Calu3 (cell line): Measurements from ENCODE around the gene PRPF6. TPM values are rescaled to one million over a fixed set of nuclear protein-coding genes. Genes with fewer than 3 reads are reported as not detected.

Experiments
- BruUV-seq: library from RNA; stranded (reverse); fragments of 400-500 nt; replicated peaks from 2 replicates; lab custom pipeline; 2021; lab: Mats Ljungman, UMichigan
- CTCF ChIA-PET: fragments of 300-600 bp; sonication (Branson Sonifier 250); formaldehyde crosslinking; loops from one replicate; lab custom pipeline; 2022; ENCODE audit warnings: antibody characterized with exemption; lab: Charles Lee
- DNase-seq: peaks from one replicate; pipeline ENCODE4 v3.0.0; 2022
- H3K27ac Mint-ChIP-seq: one replicate; pipeline ENCODE4 v1.8.0; 2022; ENCODE audit warnings: mixed read lengths; ENCODE audit not compliant: unreplicated experiment
- H3K27me3 Mint-ChIP-seq: one replicate; pipeline ENCODE4 v1.8.0; 2022; ENCODE audit warnings: mixed read lengths; ENCODE audit not compliant: unreplicated experiment
- H3K36me3 Mint-ChIP-seq: one replicate; pipeline ENCODE4 v1.8.0; 2022; ENCODE audit warnings: mild to moderate bottlenecking, moderate library complexity, mixed read lengths; ENCODE audit not compliant: insufficient read depth, unreplicated experiment
- H3K4me1 Mint-ChIP-seq: one replicate; pipeline ENCODE4 v1.8.0; 2022; ENCODE audit warnings: mild to moderate bottlenecking, low read depth, mixed read lengths; ENCODE audit not compliant: unreplicated experiment
- H3K4me3 Mint-ChIP-seq: one replicate; pipeline ENCODE4 v1.8.0; 2022; ENCODE audit warnings: mild to moderate bottlenecking, low read depth, moderate library complexity, mixed read lengths; ENCODE audit not compliant: unreplicated experiment
- H3K9me3 Mint-ChIP-seq: one replicate; pipeline ENCODE4 v1.8.0; 2022; ENCODE audit warnings: low read depth, mixed read lengths; ENCODE audit not compliant: unreplicated experiment
- intact Hi-C: fragments of 100-400 bp; cut with micrococcal nuclease; formaldehyde crosslinking; loops from one replicate; pipeline ENCODE4 v1.10.0; 2022; ENCODE audit not compliant: unreplicated experiment
- total RNA-seq: library from RNA; stranded (reverse); gene quantifications from 2 replicates; pipeline ENCODE4 v1.2.3, GENCODE V29; 2022
- TF ChIP-seq, protein P1 (sequence below): fragments of 200-600 bp; IDR thresholded peaks from one replicate; pipeline ENCODE4 v1.8.0; 2022; ENCODE audit warnings: antibody characterized with exemption; ENCODE audit not compliant: unreplicated experiment

PRPF6 gene
- total RNA-seq, 1 experiment from 2014 or later, result 113 TPM

DNA sequence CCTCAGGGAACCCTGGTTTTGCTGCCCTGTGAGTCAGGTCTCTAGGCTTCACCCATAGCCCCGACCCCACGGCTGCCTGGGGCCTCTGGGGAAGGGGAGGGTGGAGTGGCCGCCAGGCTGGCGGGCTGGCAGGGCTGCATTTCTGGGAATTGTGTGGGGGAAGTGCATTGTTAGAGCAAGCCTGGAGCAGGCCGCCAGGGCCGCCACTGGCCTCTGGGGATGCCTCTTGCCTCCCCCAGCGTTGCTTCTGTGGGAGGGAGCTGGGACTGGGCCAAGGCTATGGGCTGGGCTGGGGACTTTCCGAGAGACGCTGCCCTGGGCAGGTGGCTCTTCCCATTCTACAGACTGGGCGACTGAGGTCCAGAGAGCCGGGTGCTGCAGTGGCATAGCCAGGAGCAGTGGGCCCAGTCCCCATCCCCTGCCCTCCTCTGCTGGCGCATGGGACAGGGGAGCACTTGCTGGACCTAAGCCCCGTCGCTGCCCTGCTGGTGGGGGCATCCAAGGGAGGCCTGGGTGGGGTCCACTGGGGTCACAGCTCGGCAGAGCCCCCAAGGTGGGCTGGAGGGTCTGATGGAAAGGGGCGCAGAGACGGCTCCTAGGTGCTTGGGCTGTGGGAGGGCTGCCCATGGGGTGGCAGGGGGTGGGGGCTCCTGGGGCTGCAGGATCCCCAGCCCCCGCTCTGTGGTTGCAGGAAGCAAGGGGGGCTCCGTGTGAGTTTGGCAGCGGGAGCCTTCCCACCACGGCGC lies 75.1 kb downstream of the PRPF6 start:
- BruUV-seq, result no TSS peak
- Mint-ChIP-seq H3K4me3 (no peak overlapping the region), H3K4me1 (peaks cover 19% of the 10 kb centered on the region), H3K9me3 (no peaks in the 10 kb centered on the region), H3K36me3 (no peaks in the 10 kb centered on the region), H3K27me3 (peaks cover 50% of the 10 kb centered on the region), H3K27ac (no peak overlapping the region)
- intact Hi-C loops, result loop anchor here (10.0 kb wide), 1 partner anchor 161 kb away; the partner anchor contains the start of gene DNAJC5
- CTCF ChIA-PET, result interaction anchor here (2.7 kb wide), 1 partner anchor 17 kb away, joined by 13 read pairs; no protein-coding TSS in a partner anchor
- DNase-seq, result peak; percentile 41
- TF ChIP-seq, protein P1, sequence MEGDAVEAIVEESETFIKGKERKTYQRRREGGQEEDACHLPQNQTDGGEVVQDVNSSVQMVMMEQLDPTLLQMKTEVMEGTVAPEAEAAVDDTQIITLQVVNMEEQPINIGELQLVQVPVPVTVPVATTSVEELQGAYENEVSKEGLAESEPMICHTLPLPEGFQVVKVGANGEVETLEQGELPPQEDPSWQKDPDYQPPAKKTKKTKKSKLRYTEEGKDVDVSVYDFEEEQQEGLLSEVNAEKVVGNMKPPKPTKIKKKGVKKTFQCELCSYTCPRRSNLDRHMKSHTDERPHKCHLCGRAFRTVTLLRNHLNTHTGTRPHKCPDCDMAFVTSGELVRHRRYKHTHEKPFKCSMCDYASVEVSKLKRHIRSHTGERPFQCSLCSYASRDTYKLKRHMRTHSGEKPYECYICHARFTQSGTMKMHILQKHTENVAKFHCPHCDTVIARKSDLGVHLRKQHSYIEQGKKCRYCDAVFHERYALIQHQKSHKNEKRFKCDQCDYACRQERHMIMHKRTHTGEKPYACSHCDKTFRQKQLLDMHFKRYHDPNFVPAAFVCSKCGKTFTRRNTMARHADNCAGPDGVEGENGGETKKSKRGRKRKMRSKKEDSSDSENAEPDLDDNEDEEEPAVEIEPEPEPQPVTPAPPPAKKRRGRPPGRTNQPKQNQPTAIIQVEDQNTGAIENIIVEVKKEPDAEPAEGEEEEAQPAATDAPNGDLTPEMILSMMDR, result no peak

DNA sequence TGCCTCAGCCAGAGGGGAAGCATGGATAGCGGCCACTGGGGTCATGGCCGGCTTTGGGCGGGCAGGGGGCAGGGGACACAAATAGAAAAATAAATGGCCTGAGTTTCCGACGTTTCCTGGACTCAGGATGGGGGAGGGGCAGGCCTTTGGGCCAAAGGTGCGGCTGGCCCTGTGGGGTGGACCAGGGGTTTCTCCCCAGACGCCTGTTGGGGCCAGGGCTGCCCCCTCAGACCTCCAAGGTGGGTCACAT lies 75.6 kb downstream of the PRPF6 start:
- no peaks in the 10 kb centered on the region for H3K9me3 Mint-ChIP-seq
- TF ChIP-seq, protein P1, result no peak
- no TSS peak for BruUV-seq

DNA sequence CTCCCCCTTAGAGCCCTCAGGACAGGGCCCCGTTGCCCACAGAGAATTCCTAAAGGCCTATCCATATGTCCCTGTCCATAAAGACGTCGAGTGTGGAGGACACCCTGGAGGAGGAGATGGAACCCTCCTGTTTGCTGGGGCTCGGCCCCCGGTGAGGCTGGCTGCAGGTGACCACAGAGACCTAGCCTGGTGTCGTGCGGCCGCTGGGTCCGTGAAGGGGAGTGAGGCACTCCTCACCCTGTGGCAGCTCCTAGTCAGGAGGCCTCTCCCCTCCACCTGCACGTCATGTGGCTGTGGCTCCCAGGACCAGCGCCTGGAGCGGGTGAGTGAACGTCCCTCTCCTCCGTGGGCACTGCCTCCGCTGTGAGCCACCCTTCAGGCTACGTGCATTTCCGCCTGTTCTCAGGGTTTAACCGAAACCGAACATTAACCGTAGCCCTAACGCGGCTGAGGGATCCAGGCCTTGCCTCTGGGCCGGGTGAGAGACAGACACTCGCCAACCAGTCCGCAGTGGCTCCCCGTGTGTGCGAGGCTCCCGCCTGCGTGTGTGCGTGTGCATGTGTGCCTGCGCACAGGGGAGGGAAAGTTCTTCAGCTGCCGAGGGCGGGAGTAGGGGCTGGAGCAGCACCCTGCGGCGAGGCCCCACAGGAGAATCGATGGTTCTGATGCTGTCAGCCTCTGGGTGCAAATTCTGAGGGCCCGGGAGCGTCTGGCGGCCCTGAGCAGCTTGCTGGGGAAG lies 76.1 kb downstream of the PRPF6 start:
- no TSS peak for BruUV-seq
- TF ChIP-seq, protein P1, result no peak
- no peak for DNase-seq
- Mint-ChIP-seq H3K36me3 (peaks cover 2% of the 10 kb centered on the region), H3K4me3 (no peak overlapping the region), H3K27ac (no peak overlapping the region), H3K9me3 (no peaks in the 10 kb centered on the region), H3K4me1 (peaks cover 19% of the 10 kb centered on the region), H3K27me3 (peaks cover 40% of the 10 kb centered on the region)
- CTCF ChIA-PET, result interaction anchor here (0.6 to 2.7 kb wide), 3 partner anchors 18 to 487 kb away, joined by 3 to 13 read pairs (median 7); partner anchors contain the start of gene PRPF6
- intact Hi-C loops, result loop anchor here (10.0 kb wide), 1 partner anchor 162 kb away; the partner anchor contains the start of gene DNAJC5

More for the DNA sequence above, 75.6 kb downstream of the PRPF6 start:
- H3K27ac Mint-ChIP-seq, result no peak overlapping the region
- no peaks in the 10 kb centered on the region for H3K36me3 Mint-ChIP-seq
- no peak overlapping the region for H3K4me3 Mint-ChIP-seq
- DNase-seq, result no peak
- H3K4me1 Mint-ChIP-seq, result peaks cover 19% of the 10 kb centered on the region
- CTCF ChIA-PET, result interaction anchor here (2.7 kb wide), 1 partner anchor 18 kb away, joined by 13 read pairs; no protein-coding TSS in a partner anchor
- H3K27me3 Mint-ChIP-seq, result peaks cover 45% of the 10 kb centered on the region
- intact Hi-C loops, result loop anchor here (10.0 kb wide), 1 partner anchor 162 kb away; the partner anchor contains the start of gene DNAJC5

DNA sequence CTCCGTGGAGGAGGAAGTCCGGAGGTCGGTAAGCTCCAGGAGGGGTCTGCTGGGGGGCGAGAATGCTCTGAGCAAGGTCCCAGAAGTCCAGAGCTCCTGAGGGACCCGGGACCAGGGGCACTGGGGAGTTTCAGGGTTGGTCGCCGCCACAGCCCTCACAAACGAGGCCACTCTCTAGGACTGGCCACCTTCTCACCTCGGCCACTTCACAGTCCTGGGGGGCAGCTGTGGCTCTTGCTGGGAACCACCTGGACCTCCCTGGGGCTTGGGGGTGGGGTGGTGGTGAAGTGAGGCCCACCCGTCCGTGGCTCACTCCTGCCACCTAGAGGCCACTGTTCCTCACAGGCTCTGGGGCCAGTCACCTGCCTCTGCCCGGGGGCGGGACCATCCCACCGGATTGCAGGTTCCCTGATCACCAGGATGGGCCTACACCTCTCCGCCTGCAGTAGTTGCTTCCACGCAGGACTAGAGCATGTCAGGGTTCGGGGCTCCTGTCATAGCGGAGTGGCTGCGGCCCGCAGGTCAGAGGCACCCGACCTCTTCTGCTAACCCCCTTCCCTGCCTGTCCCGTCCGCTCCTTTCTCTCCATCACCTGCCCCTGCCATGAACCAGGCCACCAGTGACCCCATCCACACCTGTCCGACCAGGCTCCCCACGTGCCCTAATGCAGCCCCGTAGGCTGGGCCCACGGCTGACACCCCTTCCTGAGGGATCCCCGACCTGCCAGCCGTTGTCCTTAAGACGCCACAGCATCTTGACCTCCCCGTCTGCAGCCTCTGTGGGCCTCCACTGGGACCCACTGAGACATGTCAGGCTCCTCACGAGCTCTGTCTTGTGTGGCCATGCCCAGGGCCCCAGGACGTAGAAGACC lies 76.9 kb downstream of the PRPF6 start:
- peak overlapping the region; percentile 49 for H3K4me3 Mint-ChIP-seq
- H3K4me1 Mint-ChIP-seq, result peaks cover 25% of the 10 kb centered on the region
- no TSS peak for BruUV-seq
- no peaks in the 10 kb centered on the region for H3K9me3 Mint-ChIP-seq
- intact Hi-C loops, result loop anchor here (10.0 kb wide), 1 partner anchor 163 kb away; the partner anchor contains the start of gene DNAJC5
- CTCF ChIA-PET, result interaction anchor here (0.6 to 2.7 kb wide), 3 partner anchors 19 to 488 kb away, joined by 3 to 13 read pairs (median 7); partner anchors contain the start of gene PRPF6
- DNase-seq, result peak; percentile 96
- H3K36me3 Mint-ChIP-seq, result peaks cover 10% of the 10 kb centered on the region
- TF ChIP-seq, protein P1, result peak; percentile 93
- H3K27ac Mint-ChIP-seq, result no peak overlapping the region
- peaks cover 32% of the 10 kb centered on the region for H3K27me3 Mint-ChIP-seq
